ENCODE data around the gene MSH2.

DNA sequence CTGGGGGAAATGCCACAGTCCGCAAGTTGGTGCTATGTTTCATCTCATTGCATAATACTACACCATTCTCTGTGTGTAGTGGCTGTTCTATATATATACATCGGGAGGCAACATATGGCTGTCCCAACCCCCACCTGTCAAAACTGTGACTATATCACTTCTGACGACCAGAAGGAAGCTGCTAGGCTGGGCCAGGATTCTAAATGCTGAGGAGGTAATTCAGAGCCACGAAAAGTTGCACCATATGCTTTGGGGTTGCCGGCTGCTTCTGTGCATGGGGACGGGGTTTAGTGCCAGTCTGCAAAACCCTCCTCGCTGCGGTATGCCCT lies 117.3 kb downstream of the MSH2 start:
- TF ChIP-seq, protein P1, sequence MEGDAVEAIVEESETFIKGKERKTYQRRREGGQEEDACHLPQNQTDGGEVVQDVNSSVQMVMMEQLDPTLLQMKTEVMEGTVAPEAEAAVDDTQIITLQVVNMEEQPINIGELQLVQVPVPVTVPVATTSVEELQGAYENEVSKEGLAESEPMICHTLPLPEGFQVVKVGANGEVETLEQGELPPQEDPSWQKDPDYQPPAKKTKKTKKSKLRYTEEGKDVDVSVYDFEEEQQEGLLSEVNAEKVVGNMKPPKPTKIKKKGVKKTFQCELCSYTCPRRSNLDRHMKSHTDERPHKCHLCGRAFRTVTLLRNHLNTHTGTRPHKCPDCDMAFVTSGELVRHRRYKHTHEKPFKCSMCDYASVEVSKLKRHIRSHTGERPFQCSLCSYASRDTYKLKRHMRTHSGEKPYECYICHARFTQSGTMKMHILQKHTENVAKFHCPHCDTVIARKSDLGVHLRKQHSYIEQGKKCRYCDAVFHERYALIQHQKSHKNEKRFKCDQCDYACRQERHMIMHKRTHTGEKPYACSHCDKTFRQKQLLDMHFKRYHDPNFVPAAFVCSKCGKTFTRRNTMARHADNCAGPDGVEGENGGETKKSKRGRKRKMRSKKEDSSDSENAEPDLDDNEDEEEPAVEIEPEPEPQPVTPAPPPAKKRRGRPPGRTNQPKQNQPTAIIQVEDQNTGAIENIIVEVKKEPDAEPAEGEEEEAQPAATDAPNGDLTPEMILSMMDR (IDR thresholded peaks at IDR 0.05): no peak
- TF ChIP-seq POLR2A (IDR thresholded peaks at IDR 0.05): no peak
- TF ChIP-seq EP300 (IDR thresholded peaks at IDR 0.05): no peak

Measured in upper lobe of left lung (tissue), 4 donors.